ENCODE data around the gene AARS2.

Gene AARS2

GRCh38 chr6:44260011-44260410 lies 53.1 kb downstream of the AARS2 start:
- no peak for DNase-seq

- DNase-seq, result no peak
These were observed 54.2 kb downstream of the AARS2 start for GRCh38 chr6:44258921-44259320.

DNA sequence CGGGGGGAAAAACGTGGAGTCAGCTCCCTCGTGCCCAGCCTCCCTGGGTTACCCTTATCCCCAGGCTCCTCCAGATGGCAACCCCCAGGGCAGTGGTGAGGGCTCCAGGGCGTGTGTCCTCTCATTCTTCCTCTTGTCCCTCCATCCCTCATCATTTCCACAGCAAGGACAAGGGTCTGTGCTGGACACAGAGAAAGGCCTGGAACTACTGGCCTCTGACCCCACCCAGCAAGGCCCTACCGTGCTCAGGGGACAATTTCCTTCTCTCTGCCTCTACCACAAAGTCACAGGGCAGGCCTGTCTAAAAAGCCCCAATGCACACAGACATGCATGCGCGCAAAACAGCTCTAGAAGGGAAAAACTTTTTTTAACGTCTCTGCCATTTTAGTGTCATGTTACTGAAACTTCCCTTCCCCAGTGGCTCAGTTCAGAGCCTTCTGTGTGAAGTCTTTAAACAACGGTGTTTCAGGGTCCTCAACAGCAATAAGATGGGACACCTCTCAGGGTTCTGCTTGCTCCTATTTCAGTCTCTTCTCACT lies 54.8 kb downstream of the AARS2 start:
- DNase-seq, result no peak

- peak; percentile 67 to 86 for DNase-seq
These were observed 55.3 kb downstream of the AARS2 start for GRCh38 chr6:44257753-44258324.

- DNase-seq, result peak in 1 of 2 donors; percentile 63
These were observed 56.0 kb downstream of the AARS2 start, which contains the start of gene SLC35B2 for GRCh38 chr6:44257025-44257752. SLC35B2 (minus strand) TSS chr6:44257528; CDS start chr6:44257410, 118 bp downstream.

DNA sequence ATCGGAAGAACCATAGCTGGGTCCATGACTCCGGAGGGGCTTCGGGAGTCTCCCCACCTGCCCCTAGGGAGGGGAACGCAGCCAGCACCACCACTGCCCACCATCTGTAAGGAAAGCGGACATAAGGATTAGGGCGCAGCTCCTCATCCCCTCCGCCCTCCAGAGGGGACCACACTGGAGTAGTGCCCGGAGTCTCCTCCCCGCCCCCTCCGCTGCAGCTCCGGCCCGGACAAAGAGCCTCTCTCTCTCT lies 56.4 kb downstream of the AARS2 start:
- DNase-seq, result peak in 1 of 2 donors; percentile 18

DNA sequence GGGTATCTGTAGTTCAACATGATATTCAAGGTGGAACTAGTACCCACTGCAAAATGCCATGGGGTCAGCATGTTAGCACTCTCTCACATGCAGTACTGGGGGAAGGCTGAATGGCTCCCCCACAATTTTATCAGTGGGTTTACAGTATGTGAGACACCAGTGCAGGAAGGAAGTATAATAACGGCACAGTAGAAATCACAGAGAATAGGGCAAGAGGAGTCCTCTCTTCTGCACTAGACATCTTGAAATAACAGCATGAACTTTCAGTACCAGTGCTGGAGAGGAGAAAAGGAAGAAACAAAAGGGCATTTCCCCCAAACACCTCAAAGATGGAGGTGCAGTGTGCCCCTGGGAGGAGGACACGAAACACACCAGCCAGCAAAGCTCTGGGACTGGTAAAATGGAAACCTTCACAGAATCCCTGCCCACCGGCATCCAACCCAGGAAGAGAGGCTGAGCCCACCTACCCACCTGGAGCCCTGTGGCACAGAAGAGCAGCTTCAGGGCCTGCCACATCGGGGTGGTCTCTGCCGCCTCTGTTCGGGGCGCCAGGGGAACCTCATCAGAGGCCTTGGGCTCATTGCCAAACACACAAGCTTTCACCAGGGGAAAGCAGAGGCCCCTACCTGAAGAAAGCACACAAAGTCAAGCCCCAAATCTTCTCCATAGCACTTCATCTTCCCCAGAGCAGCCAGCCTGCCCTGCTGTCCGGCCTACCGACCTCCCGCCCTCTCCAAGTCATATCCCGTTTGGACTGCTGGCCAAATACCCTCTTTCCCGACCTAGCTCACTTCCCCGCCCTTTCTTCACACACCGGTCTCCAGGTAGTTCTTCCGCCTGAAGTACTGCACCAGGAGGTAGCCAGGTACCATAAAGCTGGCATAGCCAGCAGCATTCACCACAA lies 57.0 kb downstream of the AARS2 start:
- no peak for DNase-seq

- no peak for DNase-seq
These were observed 57.9 kb downstream of the AARS2 start for GRCh38 chr6:44255105-44255808.

DNA sequence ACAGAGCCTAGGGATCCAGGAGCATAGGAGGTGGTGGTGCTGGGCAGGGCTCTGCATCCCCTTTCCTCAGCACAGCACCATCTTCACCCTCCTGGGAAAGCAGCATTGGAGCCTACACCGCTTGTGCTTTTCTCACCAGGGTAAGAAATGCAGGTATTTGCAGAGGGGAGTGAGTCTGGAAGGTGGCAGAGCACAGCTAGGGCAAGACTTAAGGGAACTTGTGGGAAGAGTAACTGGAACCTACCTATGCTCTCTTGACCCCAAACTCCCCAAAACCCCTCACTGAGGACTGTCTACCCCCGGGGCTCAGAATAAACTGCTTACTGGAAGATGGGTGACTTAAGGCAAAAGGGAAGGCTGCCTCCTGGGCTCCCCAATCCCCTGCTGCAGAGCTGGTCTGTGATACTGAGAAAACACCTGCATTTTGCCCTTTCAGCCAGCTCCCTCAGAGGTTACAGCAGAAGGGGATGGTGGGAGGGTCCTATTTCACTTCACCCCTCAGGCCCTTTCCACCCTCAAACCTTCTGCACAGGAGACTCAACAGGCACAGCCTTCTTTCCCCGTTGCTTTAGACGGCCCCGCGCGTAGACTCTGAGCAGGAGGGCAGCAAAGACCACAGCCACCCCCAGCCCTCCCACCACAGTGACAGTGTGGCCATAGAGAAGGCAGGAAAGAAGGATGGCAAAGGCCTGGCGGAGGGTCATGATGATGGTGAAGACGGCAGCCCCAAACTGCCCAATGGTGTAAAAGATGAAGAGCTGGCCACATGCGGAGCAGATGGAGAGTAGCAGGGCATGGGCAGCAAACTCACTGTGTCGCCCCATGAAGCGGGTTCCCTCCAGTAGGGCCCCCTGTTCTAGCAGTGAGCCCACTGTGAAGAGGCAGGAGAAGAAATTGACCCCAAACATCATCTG lies 58.7 kb downstream of the AARS2 start:
- no peak for DNase-seq

GRCh38 chr6:44253307-44254101 lies 59.6 kb downstream of the AARS2 start:
- peak in 1 of 2 donors; percentile 70 for DNase-seq

- no peak for DNase-seq
These were observed 61.3 kb downstream of the AARS2 start for GRCh38 chr6:44251576-44252524.

DNA sequence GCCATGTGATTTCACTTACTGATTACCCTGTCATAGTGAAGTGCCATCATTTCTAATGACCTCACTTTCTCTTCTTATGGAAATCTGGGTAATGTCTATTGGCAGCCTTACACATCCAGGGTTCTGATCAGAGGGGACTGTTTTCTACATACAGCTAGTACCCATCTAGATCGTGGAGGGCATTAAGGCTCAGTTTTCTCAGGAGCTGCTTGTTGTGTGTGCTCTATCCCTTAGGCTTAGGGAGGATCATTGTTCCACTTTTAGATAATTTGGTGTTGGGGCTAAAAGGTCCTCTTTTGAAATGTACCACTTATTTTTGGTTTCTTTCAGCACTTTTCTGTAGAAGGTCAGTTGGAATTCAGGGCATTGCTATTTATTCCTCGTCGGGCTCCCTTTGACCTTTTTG lies 62.4 kb downstream of the AARS2 start:
- DNase-seq, result no peak

DNA sequence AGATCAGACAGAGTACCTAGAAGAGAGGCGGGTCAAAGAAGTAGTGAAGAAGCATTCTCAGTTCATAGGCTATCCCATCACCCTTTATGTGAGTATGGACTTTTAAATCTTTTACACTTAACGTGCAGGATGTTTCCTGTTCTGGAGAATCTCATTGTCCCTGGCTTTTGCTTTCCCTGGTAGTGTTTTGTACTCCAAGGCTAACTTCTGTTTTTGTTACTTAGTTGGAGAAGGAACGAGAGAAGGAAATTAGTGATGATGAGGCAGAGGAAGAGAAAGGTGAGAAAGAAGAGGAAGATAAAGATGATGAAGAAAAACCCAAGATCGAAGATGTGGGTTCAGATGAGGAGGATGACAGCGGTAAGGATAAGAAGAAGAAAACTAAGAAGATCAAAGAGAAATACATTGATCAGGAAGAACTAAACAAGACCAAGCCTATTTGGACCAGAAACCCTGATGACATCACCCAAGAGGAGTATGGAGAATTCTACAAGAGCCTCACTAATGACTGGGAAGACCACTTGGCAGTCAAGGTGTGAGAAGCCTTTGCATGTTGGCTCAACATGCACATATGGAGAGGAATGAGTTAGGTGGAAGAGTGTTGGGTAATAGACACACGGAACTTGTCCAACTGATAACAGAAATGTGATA lies 63.0 kb downstream of the AARS2 start:
- DNase-seq, result no peak

Measured in inflammatory macrophage treated with lipopolysaccharide for 1 hour (primary cell).